GM21360 (cell line): ENCODE results near the gene SLC16A9.

Source experiments
- ATAC-seq: cut with Tn5 transposase; IDR thresholded peaks from one replicate; pipeline ENCODE4 v1.9.1; 2021; ENCODE audit warnings: mild to moderate bottlenecking, moderate library complexity; ENCODE audit not compliant: unreplicated experiment

SLC16A9 gene

GRCh38 chr10:59631237-59631636 is 78.4 kb downstream of the SLC16A9 start:
- peak; percentile 56 for ATAC-seq

- ATAC-seq: no peak
Observed at GRCh38 chr10:59628965-59629364, 80.7 kb downstream of the SLC16A9 start.

- ATAC-seq: no peak
Observed at GRCh38 chr10:59628456-59628855, 81.2 kb downstream of the SLC16A9 start.

- no peak for ATAC-seq
Observed at GRCh38 chr10:59627366-59628018, 82.2 kb downstream of the SLC16A9 start.

GRCh38 chr10:59626523-59626869 is 83.2 kb downstream of the SLC16A9 start:
- no peak for ATAC-seq

- ATAC-seq: peak; percentile 76
Observed at GRCh38 chr10:59625721-59626522, 83.7 kb downstream of the SLC16A9 start.

- no peak for ATAC-seq
Observed at GRCh38 chr10:59624951-59625350, 84.7 kb downstream of the SLC16A9 start.

GRCh38 chr10:59624136-59624535 is 85.5 kb downstream of the SLC16A9 start:
- no peak for ATAC-seq

GRCh38 chr10:59623133-59624121 is 86.2 kb downstream of the SLC16A9 start:
- ATAC-seq: no peak

GRCh38 chr10:59622320-59623132 is 87.1 kb downstream of the SLC16A9 start:
- ATAC-seq: no peak

GRCh38 chr10:59621771-59622170 is 87.9 kb downstream of the SLC16A9 start:
- ATAC-seq: no peak

GRCh38 chr10:59618666-59619065 is 91.0 kb downstream of the SLC16A9 start:
- ATAC-seq: no peak

- ATAC-seq: no peak
Observed at GRCh38 chr10:59617996-59618395, 91.7 kb downstream of the SLC16A9 start.

GRCh38 chr10:59611048-59611447 is 98.6 kb downstream of the SLC16A9 start:
- ATAC-seq: no peak

GRCh38 chr10:59607970-59608369 is 101.7 kb downstream of the SLC16A9 start:
- no peak for ATAC-seq

GRCh38 chr10:59606551-59606961 is 103.1 kb downstream of the SLC16A9 start:
- ATAC-seq: no peak

- no peak for ATAC-seq
Observed at GRCh38 chr10:59601985-59602384, 107.7 kb downstream of the SLC16A9 start.
